NCI-H128 (cell line): ENCODE data around the gene PCDH10.

Experiments
- DNase-seq: peaks from one replicate; lab custom pipeline; 2025; ENCODE audit not compliant: unreplicated experiment; lab: John Stamatoyannopoulos, UW

The PCDH10 gene

GRCh38 chr4:133150486-133151340 is 1.6 kb downstream of the PCDH10 start:
- no peak for DNase-seq

- DNase-seq = no peak
Measured at GRCh38 chr4:133151341-133151690, 2.2 kb downstream of the PCDH10 start.

- DNase-seq = no peak
Measured at GRCh38 chr4:133151691-133152329, 2.7 kb downstream of the PCDH10 start.

GRCh38 chr4:133152330-133152821 is 3.3 kb downstream of the PCDH10 start:
- no peak for DNase-seq

GRCh38 chr4:133152831-133153481 is 3.9 kb downstream of the PCDH10 start:
- DNase-seq = no peak

GRCh38 chr4:133154725-133155124 is 5.6 kb downstream of the PCDH10 start:
- no peak for DNase-seq

GRCh38 chr4:133156096-133156495 is 7.0 kb downstream of the PCDH10 start:
- no peak for DNase-seq

- DNase-seq = no peak
Measured at GRCh38 chr4:133156556-133156955, 7.5 kb downstream of the PCDH10 start.

- DNase-seq = no peak
Measured at GRCh38 chr4:133157460-133158160, 8.5 kb downstream of the PCDH10 start.

- DNase-seq = no peak
Measured at GRCh38 chr4:133160853-133161252, 11.8 kb downstream of the PCDH10 start.

- no peak for DNase-seq
Measured at GRCh38 chr4:133161570-133162295, 12.6 kb downstream of the PCDH10 start.

GRCh38 chr4:133162941-133163340 is 13.8 kb downstream of the PCDH10 start:
- DNase-seq = no peak

GRCh38 chr4:133178956-133179355 is 29.9 kb downstream of the PCDH10 start:
- no peak for DNase-seq

GRCh38 chr4:133186210-133186609 is 37.1 kb downstream of the PCDH10 start:
- DNase-seq = no peak

GRCh38 chr4:133186845-133187244 is 37.8 kb downstream of the PCDH10 start:
- DNase-seq = no peak

- no peak for DNase-seq
Measured at GRCh38 chr4:133188433-133189146, 39.5 kb downstream of the PCDH10 start.

GRCh38 chr4:133189147-133189517 is 40.0 kb downstream of the PCDH10 start:
- DNase-seq = no peak

- no peak for DNase-seq
Measured at GRCh38 chr4:133190098-133190497, 41.0 kb downstream of the PCDH10 start.

- no peak for DNase-seq
Measured at GRCh38 chr4:133208694-133209285, 59.7 kb downstream of the PCDH10 start.

- DNase-seq = no peak
Measured at GRCh38 chr4:133233922-133234321, 84.8 kb downstream of the PCDH10 start.
